Activated gamma-delta T cell treated with Interleukin-2 at 50 U/mL for 16 hours (primary cell): ENCODE measurements around the gene ITPR2.
"Not testable (repeated sequence)": the region's sequence is repeated elsewhere in the genome, so short reads cannot be mapped to it uniquely, and the experiment has no call there.

ENCODE experiments used
- DNase-seq: peaks from one replicate; pipeline ENCODE4 v3.0.0-alpha.2; 2020

The ITPR2 gene

GRCh38 chr12:26319511-26319910, 513.5 kb downstream of the ITPR2 start:
- DNase-seq = no peak

GRCh38 chr12:26318661-26319068, 514.3 kb downstream of the ITPR2 start:
- no peak for DNase-seq

GRCh38 chr12:26317942-26318575, 514.9 kb downstream of the ITPR2 start:
- DNase-seq = no peak

- not testable (repeated sequence) for DNase-seq
Measured at GRCh38 chr12:26314103-26314502, 518.9 kb downstream of the ITPR2 start.

- not testable (repeated sequence) for DNase-seq
Measured at GRCh38 chr12:26310489-26310888, 522.5 kb downstream of the ITPR2 start.

- DNase-seq = no peak
Measured at GRCh38 chr12:26309634-26310033, 523.4 kb downstream of the ITPR2 start.

GRCh38 chr12:26304273-26304672, 528.7 kb downstream of the ITPR2 start:
- DNase-seq = no peak

GRCh38 chr12:26303418-26303817, 529.6 kb downstream of the ITPR2 start:
- no peak for DNase-seq

- no peak for DNase-seq
Measured at GRCh38 chr12:26302776-26303175, 530.2 kb downstream of the ITPR2 start.

GRCh38 chr12:26299751-26300150, 533.2 kb downstream of the ITPR2 start:
- DNase-seq = no peak

GRCh38 chr12:26298785-26299621, 534.0 kb downstream of the ITPR2 start:
- DNase-seq = no peak

GRCh38 chr12:26297396-26298070, 535.5 kb downstream of the ITPR2 start:
- DNase-seq = no peak

GRCh38 chr12:26295001-26295400, 538.0 kb downstream of the ITPR2 start:
- no peak for DNase-seq

GRCh38 chr12:26293612-26294011, 539.4 kb downstream of the ITPR2 start:
- DNase-seq = no peak

- DNase-seq = no peak
Measured at GRCh38 chr12:26292596-26292995, 540.4 kb downstream of the ITPR2 start.

GRCh38 chr12:26290565-26290964, 542.4 kb downstream of the ITPR2 start:
- DNase-seq = no peak

GRCh38 chr12:26287671-26288381, 545.2 kb downstream of the ITPR2 start:
- no peak for DNase-seq
